Breast epithelium (tissue), 4 donors: ENCODE measurements around the gene ELAVL4. TPM values are rescaled to one million over a fixed set of nuclear protein-coding genes. Genes with fewer than 3 reads are reported as not detected.

Experiments
- DNase-seq, 2 donors: peaks; one replicate each; pipeline ENCODE4 v3.0.0-alpha.2; 2019; ENCODE audit warnings: low spot score in 2 of 2
- H3K27ac ChIP-seq, 2 donors: fragments of 200-600 bp; sonication (generic) in 1 of 2; one replicate each; pipeline ENCODE4 v1.5.1; 2016 to 2019; ENCODE audit warnings: mild to moderate bottlenecking in 1 of 2
- H3K27me3 ChIP-seq, 2 donors: fragments of 200-600 bp; sonication (generic) in 1 of 2; one replicate each; pipeline versions ENCODE4 v1.5.1 to v1.6.0; 2017 to 2019; ENCODE audit warnings: control low read depth in 1 of 2, mild to moderate bottlenecking in 1 of 2
- H3K36me3 ChIP-seq: fragments of 200-600 bp; one replicate; pipeline ENCODE4 v1.5.1; 2019
- H3K4me1 ChIP-seq, 2 donors: fragments of 200-600 bp; sonication (generic); one replicate each; pipeline ENCODE4 v1.5.1; 2016 to 2019; ENCODE audit warnings: control low read depth in 1 of 2
- H3K4me3 ChIP-seq, 3 donors: fragments of 200-600 bp; sonication (generic); 1 replicate in 2 of 3; 2 replicates in 1 of 3; pipeline ENCODE4 v1.5.1; 2016 to 2019; ENCODE audit warnings: mild to moderate bottlenecking in 3 of 3, moderate library complexity in 2 of 3
- H3K9me3 ChIP-seq, 2 donors: fragments of 200-600 bp; sonication (generic) in 1 of 2; one replicate each; pipeline ENCODE4 v1.5.1; 2016 to 2019; ENCODE audit warnings: control low read depth in 1 of 2
- POLR2A ChIP-seq: fragments of 450-650 bp; IDR thresholded peaks from one replicate; pipeline ENCODE4 v1.6.1; 2016; ENCODE audit warnings: antibody characterized with exemption, mild to moderate bottlenecking, moderate library complexity
- POLR2AphosphoS5 ChIP-seq, 3 donors: sonication (generic); formaldehyde crosslinking; IDR thresholded peaks; one replicate each; pipeline ENCODE4 v1.6.1; 2017; ENCODE audit warnings: antibody characterized with exemption in 3 of 3
- intact Hi-C: fragments of 100-400 bp; cut with DNase I; formaldehyde crosslinking; loops from one replicate; pipeline ENCODE4 v1.15.1; 2023; ENCODE audit warnings: low total_unique reads
- total RNA-seq, 3 donors: library from RNA; depleted of rRNA; stranded (reverse); fragments of >200 nt; gene quantifications; one replicate each; pipeline ENCODE4 v1.1.0, GENCODE V29; 2016
- TF ChIP-seq, protein P1 (sequence below), 3 donors: fragments of 450-650 bp; IDR thresholded peaks; one replicate each; pipeline ENCODE4 v1.5.1; 2016 to 2017; ENCODE audit warnings: antibody characterized with exemption in 3 of 3, mild to moderate bottlenecking in 3 of 3, moderate library complexity in 3 of 3

The ELAVL4 gene
- total RNA-seq, 3 donors from 2014 or later: not detected

DNA sequence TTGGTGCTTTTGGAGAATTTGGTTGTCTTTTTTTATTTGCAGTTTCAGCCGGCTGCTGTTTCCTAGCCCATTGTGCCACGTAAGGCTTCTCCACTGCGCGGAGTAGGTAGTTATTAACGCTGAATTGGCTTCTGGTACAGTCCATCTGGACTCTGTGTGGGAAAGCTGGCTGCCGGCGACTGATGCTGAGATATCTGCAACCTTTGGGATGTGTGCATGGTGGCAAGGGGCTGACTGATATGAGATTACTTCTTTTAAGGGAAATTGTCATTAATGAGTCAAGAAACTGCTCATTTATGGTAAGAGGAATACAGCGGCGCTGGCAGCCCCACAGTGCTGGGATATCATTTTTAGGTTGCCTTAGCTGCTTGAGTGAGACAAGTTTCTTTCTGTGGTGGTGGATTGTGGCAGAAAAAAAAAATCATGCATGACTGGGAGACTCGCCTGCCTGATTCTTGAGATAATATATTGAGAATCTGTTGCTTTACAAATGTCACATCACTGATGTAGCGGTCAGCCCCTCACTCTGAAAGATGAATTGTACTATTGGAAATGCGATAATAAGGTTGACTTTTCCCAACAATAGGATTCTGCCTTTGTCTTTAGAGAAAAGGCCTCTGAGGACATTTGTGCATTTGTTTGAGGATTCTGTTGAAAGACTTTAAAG is 2.5 kb upstream of the ELAVL4 start:
- DNase-seq: no peak
- no peak overlapping the region for H3K4me3 ChIP-seq

DNA sequence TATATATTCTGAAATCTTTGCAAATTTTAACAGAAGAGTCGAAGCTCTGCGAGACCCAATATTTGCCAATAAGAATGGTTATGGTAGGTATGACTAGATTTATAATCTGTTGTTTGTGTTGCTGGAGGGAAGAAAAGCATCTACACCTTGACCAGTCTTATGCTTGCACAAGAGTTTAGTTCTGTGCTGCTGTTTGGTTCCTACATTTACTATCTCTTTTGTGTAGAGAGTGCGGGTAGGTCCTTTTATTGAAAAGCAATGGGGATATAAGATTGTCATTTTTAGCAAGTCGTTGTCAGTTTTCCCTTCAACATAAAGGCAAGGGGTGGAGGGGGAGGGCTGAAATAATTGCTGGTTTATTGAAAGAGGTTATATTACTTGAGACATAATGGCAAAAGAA is 396 bp downstream of the ELAVL4 start:
- Histone ChIP-seq H3K27ac (no peak overlapping the region), H3K27me3 (peaks cover 0 to 25% of the 10 kb centered on the region in 2 donors), H3K4me1 (no peaks in the 10 kb centered on the region), H3K4me3 (no peak overlapping the region), H3K36me3 (no peaks in the 10 kb centered on the region), H3K9me3 (no peaks in the 10 kb centered on the region)
- intact Hi-C loops: no loop called here
- DNase-seq: no peak
- TF ChIP-seq POLR2A (no peak), POLR2AphosphoS5 (IDR thresholded peaks at IDR 0.05) (no peak)

More for the DNA sequence above, 2.5 kb upstream of the ELAVL4 start:
- Histone ChIP-seq H3K27me3 (peaks cover 0 to 23% of the 10 kb centered on the region in 2 donors), H3K36me3 (no peaks in the 10 kb centered on the region), H3K9me3 (no peaks in the 10 kb centered on the region), H3K4me1 (no peaks in the 10 kb centered on the region), H3K27ac (no peak overlapping the region)
- TF ChIP-seq POLR2AphosphoS5 (IDR thresholded peaks at IDR 0.05): no peak
- TF ChIP-seq POLR2A: no peak
- TF ChIP-seq, protein P1, sequence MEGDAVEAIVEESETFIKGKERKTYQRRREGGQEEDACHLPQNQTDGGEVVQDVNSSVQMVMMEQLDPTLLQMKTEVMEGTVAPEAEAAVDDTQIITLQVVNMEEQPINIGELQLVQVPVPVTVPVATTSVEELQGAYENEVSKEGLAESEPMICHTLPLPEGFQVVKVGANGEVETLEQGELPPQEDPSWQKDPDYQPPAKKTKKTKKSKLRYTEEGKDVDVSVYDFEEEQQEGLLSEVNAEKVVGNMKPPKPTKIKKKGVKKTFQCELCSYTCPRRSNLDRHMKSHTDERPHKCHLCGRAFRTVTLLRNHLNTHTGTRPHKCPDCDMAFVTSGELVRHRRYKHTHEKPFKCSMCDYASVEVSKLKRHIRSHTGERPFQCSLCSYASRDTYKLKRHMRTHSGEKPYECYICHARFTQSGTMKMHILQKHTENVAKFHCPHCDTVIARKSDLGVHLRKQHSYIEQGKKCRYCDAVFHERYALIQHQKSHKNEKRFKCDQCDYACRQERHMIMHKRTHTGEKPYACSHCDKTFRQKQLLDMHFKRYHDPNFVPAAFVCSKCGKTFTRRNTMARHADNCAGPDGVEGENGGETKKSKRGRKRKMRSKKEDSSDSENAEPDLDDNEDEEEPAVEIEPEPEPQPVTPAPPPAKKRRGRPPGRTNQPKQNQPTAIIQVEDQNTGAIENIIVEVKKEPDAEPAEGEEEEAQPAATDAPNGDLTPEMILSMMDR (IDR thresholded peaks at IDR 0.05): no peak
- intact Hi-C loops: no loop called here

DNA sequence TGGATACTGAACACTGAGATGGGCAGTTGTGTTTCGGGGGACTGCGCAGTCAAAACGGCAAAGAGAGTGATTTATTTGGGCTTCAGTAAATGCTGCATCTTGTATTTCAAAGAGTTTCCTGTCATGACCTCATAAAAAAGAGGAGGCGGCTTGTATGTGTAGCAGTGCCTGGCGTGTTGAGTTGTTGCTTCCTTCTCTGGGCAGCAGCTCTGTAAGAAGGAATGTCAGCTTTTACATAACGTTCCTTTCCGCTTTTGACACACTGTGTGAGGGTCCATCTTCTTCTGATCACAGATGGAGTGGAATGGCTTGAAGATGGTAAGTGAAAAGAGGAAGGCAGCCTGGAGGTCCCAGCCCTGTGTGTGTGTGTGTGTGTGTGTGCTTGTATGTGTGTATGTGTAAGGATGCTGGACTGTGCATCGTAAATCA is 941 bp downstream of the ELAVL4 start:
- Histone ChIP-seq H3K27me3 (peaks cover 0 to 29% of the 10 kb centered on the region in 2 donors), H3K9me3 (no peaks in the 10 kb centered on the region), H3K36me3 (no peaks in the 10 kb centered on the region), H3K4me1 (no peaks in the 10 kb centered on the region), H3K4me3 (no peak overlapping the region), H3K27ac (no peak overlapping the region)
- DNase-seq: no peak
- intact Hi-C loops: no loop called here
- TF ChIP-seq, protein P1 (IDR thresholded peaks at IDR 0.05): no peak
- TF ChIP-seq POLR2A: no peak
- no peak for TF ChIP-seq POLR2AphosphoS5 (IDR thresholded peaks at IDR 0.05)

DNA sequence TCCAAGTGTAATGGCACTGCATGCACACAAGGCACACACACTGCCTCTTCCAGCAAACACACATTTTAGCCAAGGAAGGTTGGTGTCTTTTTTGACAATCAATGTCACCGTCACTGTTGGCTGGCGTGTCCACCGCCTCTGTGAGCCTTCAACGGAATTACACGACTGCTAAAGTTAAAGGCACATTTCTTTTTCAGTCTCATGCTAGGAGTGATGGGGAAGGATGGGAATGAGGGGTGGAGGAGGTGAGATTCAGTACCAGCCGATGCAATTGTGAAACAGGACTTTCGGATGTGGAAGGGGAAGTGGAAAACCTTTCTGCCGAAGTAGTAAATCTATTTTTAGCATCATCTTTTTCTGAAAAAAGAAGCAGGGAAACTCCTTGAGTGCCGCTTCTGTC is 1.4 kb downstream of the ELAVL4 start:
- H3K4me1 ChIP-seq: no peaks in the 10 kb centered on the region
- H3K4me3 ChIP-seq: peak overlapping the region in 1 of 3 donors; percentile 8
- intact Hi-C loops: no loop called here
- H3K9me3 ChIP-seq: no peaks in the 10 kb centered on the region
- TF ChIP-seq POLR2AphosphoS5 (IDR thresholded peaks at IDR 0.05): no peak
- peaks cover 0 to 30% of the 10 kb centered on the region in 2 donors for H3K27me3 ChIP-seq
- no peak overlapping the region for H3K27ac ChIP-seq
- DNase-seq: no peak
- no peaks in the 10 kb centered on the region for H3K36me3 ChIP-seq

DNA sequence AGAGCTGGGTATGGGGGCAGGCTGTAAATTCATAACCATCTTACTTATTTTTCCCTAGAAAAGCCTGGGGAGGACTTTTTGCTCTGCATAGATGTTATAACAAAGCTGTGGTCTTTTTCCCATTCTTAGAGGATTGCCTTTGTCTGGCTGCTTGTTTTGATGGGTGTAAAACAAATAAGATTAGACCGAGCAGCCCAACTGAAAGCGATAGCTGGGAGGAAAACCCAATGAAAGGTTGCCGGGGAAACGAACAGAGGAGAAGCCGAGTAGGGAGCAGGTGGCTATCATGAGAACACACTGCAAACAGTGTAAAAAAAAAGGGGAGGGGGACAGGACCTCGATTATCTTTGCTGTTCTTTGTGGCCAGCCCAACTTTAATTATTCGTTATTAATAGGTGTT is 1.9 kb downstream of the ELAVL4 start:
- intact Hi-C loops: no loop called here
- TF ChIP-seq POLR2A: no peak
- TF ChIP-seq POLR2AphosphoS5 (IDR thresholded peaks at IDR 0.05): no peak
- TF ChIP-seq, protein P1 (IDR thresholded peaks at IDR 0.05): no peak

DNA sequence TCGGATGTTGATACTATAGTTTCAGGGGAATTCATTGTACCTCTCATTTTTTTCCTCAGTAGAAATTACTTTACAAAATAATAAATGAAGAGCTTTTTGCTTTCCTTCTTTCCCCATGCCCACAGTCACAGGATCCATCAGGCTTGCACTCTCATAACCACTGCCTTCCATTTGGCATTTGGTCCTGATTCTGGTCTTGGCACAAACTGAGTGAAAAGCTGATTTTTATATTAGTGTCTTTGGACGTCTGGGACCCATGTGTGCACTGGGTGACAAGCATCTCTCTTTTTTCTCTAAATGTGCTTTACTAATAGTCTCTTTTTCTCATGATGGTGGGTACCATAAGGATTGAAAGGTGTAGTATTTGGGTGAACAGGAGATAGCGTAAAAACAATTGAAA is 2.8 kb downstream of the ELAVL4 start:
- Histone ChIP-seq H3K27me3 (peaks cover 0 to 30% of the 10 kb centered on the region in 2 donors), H3K9me3 (no peaks in the 10 kb centered on the region), H3K4me1 (no peaks in the 10 kb centered on the region), H3K27ac (no peak overlapping the region), H3K4me3 (no peak overlapping the region), H3K36me3 (no peaks in the 10 kb centered on the region)
- intact Hi-C loops: no loop called here
- TF ChIP-seq POLR2A (no peak), POLR2AphosphoS5 (IDR thresholded peaks at IDR 0.05) (no peak)
- TF ChIP-seq, protein P1 (IDR thresholded peaks at IDR 0.05): no peak
- no peak for DNase-seq

More for the DNA sequence above, 1.9 kb downstream of the ELAVL4 start:
- no peak overlapping the region for H3K27ac ChIP-seq
- peaks cover 0 to 30% of the 10 kb centered on the region in 2 donors for H3K27me3 ChIP-seq
- no peaks in the 10 kb centered on the region for H3K4me1 ChIP-seq
- peak overlapping the region in 1 of 3 donors; percentile 8 for H3K4me3 ChIP-seq
- no peaks in the 10 kb centered on the region for H3K9me3 ChIP-seq
- DNase-seq: no peak
- no peaks in the 10 kb centered on the region for H3K36me3 ChIP-seq
